ENCODE data around the gene VSTM1.

DNA sequence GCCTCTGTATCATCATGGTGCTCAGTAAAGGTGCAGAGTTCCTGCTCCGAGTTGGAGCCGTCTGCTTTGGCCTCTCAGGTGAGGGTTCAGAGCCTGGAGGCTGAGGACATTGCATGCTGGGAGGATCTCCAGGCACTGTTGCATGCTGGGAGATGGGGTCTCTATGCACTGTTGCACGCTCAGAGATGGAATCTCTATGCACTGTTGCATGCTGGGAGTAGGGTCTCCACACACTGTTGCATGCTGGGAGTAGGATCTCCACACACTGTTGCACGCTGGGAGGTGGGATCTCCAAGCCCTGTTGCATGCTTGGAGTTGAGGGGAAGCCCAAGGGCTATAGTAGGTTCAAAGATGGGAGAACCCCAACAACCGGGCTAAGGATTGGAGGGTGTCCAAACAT lies 64.0 kb downstream of the VSTM1 start:
- no peak for TF ChIP-seq POLR2A (IDR thresholded peaks at IDR 0.05)
- TF ChIP-seq, protein P1, sequence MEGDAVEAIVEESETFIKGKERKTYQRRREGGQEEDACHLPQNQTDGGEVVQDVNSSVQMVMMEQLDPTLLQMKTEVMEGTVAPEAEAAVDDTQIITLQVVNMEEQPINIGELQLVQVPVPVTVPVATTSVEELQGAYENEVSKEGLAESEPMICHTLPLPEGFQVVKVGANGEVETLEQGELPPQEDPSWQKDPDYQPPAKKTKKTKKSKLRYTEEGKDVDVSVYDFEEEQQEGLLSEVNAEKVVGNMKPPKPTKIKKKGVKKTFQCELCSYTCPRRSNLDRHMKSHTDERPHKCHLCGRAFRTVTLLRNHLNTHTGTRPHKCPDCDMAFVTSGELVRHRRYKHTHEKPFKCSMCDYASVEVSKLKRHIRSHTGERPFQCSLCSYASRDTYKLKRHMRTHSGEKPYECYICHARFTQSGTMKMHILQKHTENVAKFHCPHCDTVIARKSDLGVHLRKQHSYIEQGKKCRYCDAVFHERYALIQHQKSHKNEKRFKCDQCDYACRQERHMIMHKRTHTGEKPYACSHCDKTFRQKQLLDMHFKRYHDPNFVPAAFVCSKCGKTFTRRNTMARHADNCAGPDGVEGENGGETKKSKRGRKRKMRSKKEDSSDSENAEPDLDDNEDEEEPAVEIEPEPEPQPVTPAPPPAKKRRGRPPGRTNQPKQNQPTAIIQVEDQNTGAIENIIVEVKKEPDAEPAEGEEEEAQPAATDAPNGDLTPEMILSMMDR (IDR thresholded peaks at IDR 0.05) = no peak

All from esophagus squamous epithelium (tissue), 4 donors.